H1 (cell line): ENCODE results near the gene ARHGAP23. TPM values are rescaled to one million over a fixed set of nuclear protein-coding genes. Genes with fewer than 3 reads are reported as not detected.
A peak's percentile ranks its signal among the peaks of the same experiment; 100 is the strongest.

Experiments used
- CTCF ChIA-PET: fragments of 300-600 bp; sonication (Branson Sonifier 250); formaldehyde crosslinking; loops from one replicate; lab custom pipeline; 2021; ENCODE audit not compliant: partially characterized antibody; lab: Charles Lee
- POLR2A ChIA-PET: fragments of 300-600 bp; sonication (Branson Sonifier 250); formaldehyde crosslinking; loops from one replicate; lab custom pipeline; 2021; ENCODE audit warnings: inconsistent platforms; ENCODE audit not compliant: partially characterized antibody; lab: Charles Lee
- DNase-seq, 2 experiments: peaks; one replicate each; pipeline versions ENCODE4 v3.0.0 to v3.0.0-alpha.2; 2010 to 2022; ENCODE audit warnings: low spot score in 2 of 2, low read depth in 1 of 2, mixed read lengths in 1 of 2
- FAIRE-seq: peaks from 2 replicates; lab custom pipeline; 2011; peaks lifted over from hg19 to GRCh38; lab: Jason Lieb, UNC
- H2AFZ ChIP-seq: 2 replicates; pipeline ENCODE4 v1.8.1; 2012; ENCODE audit warnings: low read length, inconsistent platforms
- H2AK5ac ChIP-seq: 2 replicates; pipeline ENCODE4 v1.6.1; 2013; ENCODE audit warnings: low read depth, low read length
- H2BK120ac ChIP-seq: replicated peaks from 2 replicates; pipeline ENCODE3; 2013; ENCODE audit warnings: low read depth, low read length, inconsistent platforms
- H2BK12ac ChIP-seq: 2 replicates; pipeline ENCODE4 v1.6.1; 2013; ENCODE audit warnings: low read depth, low read length
- H2BK15ac ChIP-seq: 2 replicates; pipeline ENCODE4 v1.6.1; 2013; ENCODE audit warnings: low read length
- H2BK20ac ChIP-seq: 2 replicates; pipeline ENCODE4 v1.6.1; 2013; ENCODE audit warnings: low read length
- H2BK5ac ChIP-seq: 2 replicates; pipeline ENCODE4 v1.6.1; 2013; ENCODE audit warnings: low read depth, low read length
- H3K14ac ChIP-seq: 2 replicates; pipeline ENCODE4 v1.6.1; 2013; ENCODE audit warnings: inconsistent platforms; ENCODE audit not compliant: insufficient read length
- H3K18ac ChIP-seq: 2 replicates; pipeline ENCODE4 v1.6.1; 2013; ENCODE audit warnings: low read length; ENCODE audit errors: extremely low read depth
- H3K23ac ChIP-seq: 2 replicates; pipeline ENCODE4 v1.6.1; 2013; ENCODE audit warnings: inconsistent platforms; ENCODE audit not compliant: insufficient read length
- H3K23me2 ChIP-seq: 2 replicates; pipeline ENCODE4 v1.6.1; 2013; ENCODE audit warnings: low read depth, low read length
- H3K27ac ChIP-seq: 2 replicates; pipeline ENCODE4 v1.6.1; 2011; ENCODE audit warnings: low read depth, low read length, inconsistent platforms
- H3K27me3 ChIP-seq, 4 experiments: replicated peaks in 1 of 4; 1 replicate in 1 of 4; 2 replicates in 3 of 4; pipeline versions ENCODE4 v1.6.1 to v1.8.1; 2011 to 2013; ENCODE audit warnings: low read length in 3 of 4, mild to moderate bottlenecking in 3 of 4, inconsistent platforms in 2 of 4, mixed read lengths in 2 of 4, moderate library complexity in 1 of 4; ENCODE audit not compliant: control insufficient read depth in 3 of 4, insufficient read depth in 3 of 4; ENCODE audit errors: extremely low read depth in 1 of 4
- H3K36me3 ChIP-seq, 4 experiments: 2 replicates each; pipeline versions ENCODE4 v1.6.1 to v1.8.1; 2011 to 2013; ENCODE audit warnings: mild to moderate bottlenecking in 4 of 4, low read length in 3 of 4, moderate library complexity in 2 of 4, control low read depth in 1 of 4, inconsistent platforms in 1 of 4; ENCODE audit not compliant: insufficient read depth in 4 of 4, control insufficient read depth in 2 of 4
- H3K4ac ChIP-seq: replicated peaks from 2 replicates; pipeline ENCODE3; 2013; ENCODE audit warnings: low read length, low read depth, mixed read lengths, inconsistent platforms; ENCODE audit not compliant: insufficient read length
- H3K4me1 ChIP-seq, 4 experiments: replicated peaks in 1 of 4; 1 replicate in 1 of 4; 2 replicates in 3 of 4; pipeline versions ENCODE4 v1.6.1 to v1.8.1; 2011 to 2013; ENCODE audit warnings: low read length in 3 of 4, inconsistent platforms in 2 of 4, mixed read lengths in 1 of 4; ENCODE audit not compliant: insufficient read depth in 4 of 4, control insufficient read depth in 3 of 4
- H3K4me2 ChIP-seq, 2 experiments: 2 replicates each; pipeline versions ENCODE4 v1.6.1 to v1.8.1; 2011 to 2013; ENCODE audit warnings: low read depth in 2 of 2, low read length in 2 of 2, control low read depth in 1 of 2, inconsistent platforms in 1 of 2, mild to moderate bottlenecking in 1 of 2; ENCODE audit not compliant: insufficient read depth in 1 of 2
- H3K4me3 ChIP-seq, 4 experiments: fragments of 200-600, 300-600 bp in 1 of 4; sonication (generic), shearing (Covaris generic), sonication (Bioruptor Twin) in 1 of 4; 2 replicates each; pipeline versions ENCODE4 v1.5.1 to v1.8.1; 2011 to 2016; ENCODE audit warnings: low read length in 4 of 4, low read depth in 3 of 4, control low read depth in 2 of 4, inconsistent platforms in 2 of 4, mild to moderate bottlenecking in 2 of 4, mixed read lengths in 1 of 4, moderate library complexity in 1 of 4; ENCODE audit not compliant: insufficient read depth in 2 of 4; ENCODE audit errors: extremely low read depth in 1 of 4
- H3K56ac ChIP-seq: replicated peaks from 2 replicates; pipeline ENCODE3; 2013; ENCODE audit warnings: low read depth, mild to moderate bottlenecking, mixed read lengths, low read length, inconsistent platforms; ENCODE audit not compliant: insufficient read length
- H3K79me1 ChIP-seq: 2 replicates; pipeline ENCODE4 v1.6.1; 2013; ENCODE audit warnings: low read depth, low read length, control low read depth
- H3K79me2 ChIP-seq, 2 experiments: 2 replicates each; pipeline versions ENCODE4 v1.6.1 to v1.8.1; 2012 to 2013; ENCODE audit warnings: low read length in 2 of 2, mild to moderate bottlenecking in 2 of 2, inconsistent platforms in 1 of 2; ENCODE audit not compliant: insufficient read depth in 2 of 2, control insufficient read depth in 1 of 2
- H3K9ac ChIP-seq, 4 experiments: replicated peaks in 1 of 4; 1 replicate in 1 of 4; 2 replicates in 3 of 4; pipeline versions ENCODE4 v1.6.1 to v1.8.1; 2011 to 2013; ENCODE audit warnings: low read depth in 3 of 4, low read length in 3 of 4, control low read depth in 2 of 4, mild to moderate bottlenecking in 2 of 4, moderate library complexity in 2 of 4, inconsistent platforms in 1 of 4; ENCODE audit errors: extremely low read depth in 1 of 4
- H3K9me3 ChIP-seq, 2 experiments: 2 replicates each; pipeline versions ENCODE4 v1.6.1 to v1.8.1; 2012 to 2013; ENCODE audit warnings: mild to moderate bottlenecking in 2 of 2, moderate library complexity in 2 of 2, control low read depth in 1 of 2, inconsistent platforms in 1 of 2, low read depth in 1 of 2, low read length in 1 of 2, mixed read lengths in 1 of 2; ENCODE audit not compliant: insufficient read depth in 2 of 2
- H4K20me1 ChIP-seq, 2 experiments: replicated peaks in 1 of 2; 2 replicates each; pipeline versions ENCODE3 to v1.8.1; 2011 to 2013; ENCODE audit warnings: inconsistent platforms in 2 of 2, low read length in 2 of 2, mild to moderate bottlenecking in 1 of 2; ENCODE audit not compliant: insufficient read depth in 2 of 2, control insufficient read depth in 1 of 2
- H4K5ac ChIP-seq: 2 replicates; pipeline ENCODE4 v1.6.1; 2013; ENCODE audit warnings: low read length, low read depth, mixed read lengths, inconsistent platforms; ENCODE audit not compliant: insufficient read length
- H4K8ac ChIP-seq: 2 replicates; pipeline ENCODE4 v1.8.0; 2013; ENCODE audit warnings: mild to moderate bottlenecking, moderate library complexity, low read length, inconsistent platforms; ENCODE audit not compliant: insufficient read depth; ENCODE audit errors: extremely low read depth
- H4K91ac ChIP-seq: replicated peaks from 2 replicates; pipeline ENCODE3; 2013; ENCODE audit warnings: low read length, mixed read lengths, inconsistent platforms; ENCODE audit not compliant: insufficient read length
- CHD1 ChIP-seq: IDR thresholded peaks from 2 replicates; pipeline ENCODE4 v1.6.1; 2012; ENCODE audit warnings: low read depth, low read length, improper control_type of control experiment
- CREB1 ChIP-seq: IDR thresholded peaks from 2 replicates; pipeline ENCODE4 v1.6.1; 2012; ENCODE audit warnings: inconsistent platforms
- CTBP2 ChIP-seq: IDR thresholded peaks from 2 replicates; pipeline ENCODE4 v1.7.0; 2011; ENCODE audit warnings: borderline replicate concordance, mild to moderate bottlenecking, moderate library complexity, mixed read lengths, low read length; ENCODE audit not compliant: insufficient read depth, insufficient read length
- EGR1 ChIP-seq: IDR thresholded peaks from 2 replicates; pipeline ENCODE4 v1.6.1; 2011; ENCODE audit warnings: low read depth, low read length, borderline replicate concordance
- FOSL1 ChIP-seq: IDR thresholded peaks from 2 replicates; pipeline ENCODE4 v1.6.1; 2011; ENCODE audit warnings: mild to moderate bottlenecking, low read depth, low read length, moderate library complexity; ENCODE audit not compliant: insufficient read depth
- GABPA ChIP-seq: IDR thresholded peaks from 2 replicates; pipeline ENCODE4 v1.6.1; 2011; ENCODE audit warnings: mild to moderate bottlenecking, low read length, moderate library complexity, borderline replicate concordance; ENCODE audit not compliant: insufficient read depth
- HDAC2 ChIP-seq, 2 experiments: fragments of 300-600 bp in 1 of 2; sonication (generic) in 1 of 2; IDR thresholded peaks; 2 replicates each; pipeline ENCODE4 v1.6.1; 2011 to 2012; ENCODE audit warnings: low read depth in 2 of 2, low read length in 2 of 2, mild to moderate bottlenecking in 2 of 2, moderate library complexity in 2 of 2, borderline replicate concordance in 1 of 2, inconsistent platforms in 1 of 2
- PHF8 ChIP-seq: fragments of 200-600 bp; sonication (generic); conservative IDR thresholded peaks from 2 replicates; pipeline ENCODE4 v1.7.1; 2012; ENCODE audit warnings: low read depth, mild to moderate bottlenecking, inconsistent platforms, low read length, moderate library complexity
- SP2 ChIP-seq: IDR thresholded peaks from 2 replicates; pipeline ENCODE4 v1.6.1; 2012; ENCODE audit warnings: mild to moderate bottlenecking, low read length, inconsistent platforms
- SRF ChIP-seq: IDR thresholded peaks from 2 replicates; pipeline ENCODE4 v1.6.1; 2011; ENCODE audit warnings: mild to moderate bottlenecking, low read depth, low read length, moderate library complexity
- ZNF274 ChIP-seq: IDR thresholded peaks from 2 replicates; pipeline ENCODE4 v1.7.0; 2012; ENCODE audit warnings: low read length, borderline replicate concordance; ENCODE audit errors: extremely low read depth
- WGBS, 2 experiments: shearing (Covaris generic) in 1 of 2; methylation state at CpG; one replicate each; pipeline versions ENCODE4 v1.1.6 to v1.1.7; 2013 to 2015; ENCODE audit warnings: low lambda C conversion rate in 2 of 2, mixed read lengths in 2 of 2, inconsistent platforms in 1 of 2, low coverage in 1 of 2, missing lambda C conversion rate in 1 of 2; ENCODE audit not compliant: insufficient replicate concordance in 2 of 2, insufficient coverage in 1 of 2, insufficient read length in 1 of 2; ENCODE audit errors: extremely low coverage in 1 of 2, missing lambda C conversion rate in 1 of 2; 5-methylcytosine and 5-hydroxymethylcytosine counted together
- polyA plus RNA-seq, 7 experiments: library from polyadenylated mRNA; depleted of rRNA in 3 of 7; stranded (reverse) in 5 of 7; unstranded in 2 of 7; fragments of >200 nt in 5 of 7; fragments of 200-250 nt in 2 of 7; gene quantifications; 1 replicate in 5 of 7; 2 replicates in 1 of 7; 4 replicates in 1 of 7; pipeline versions ENCODE4 v1.2.1 to v1.2.3, GENCODE V29; 2011 to 2013; ENCODE audit warnings: missing spikeins in 2 of 7, mixed read lengths in 2 of 7
- total RNA-seq: library from RNA; stranded (reverse); fragmentation: NEBNext Ultra II Directional; extraction: Animal tissue kit (Norgen Biotek cat#: 25700); gene quantifications from 2 replicates; pipeline ENCODE4 v1.2.1, GENCODE V29; 2021

Gene ARHGAP23
- total and polyA plus RNA-seq, 2 of the 8 experiments (the other 6 are each of a cell fraction or from before 2014, with no cell fraction given), result 16.3 to 107 TPM

GRCh38 chr17:38454532-38454931 lies 26.3 kb downstream of the ARHGAP23 start:
- H3K56ac ChIP-seq, result no peak overlapping the region
- peak overlapping the region; percentile 14; the same call in 1 of the 2 replicates for H2BK15ac ChIP-seq
- peak overlapping the region; percentile 39 to 57 (median 42); a peak in 6 of 8 replicates for H3K4me3 ChIP-seq
- H2AFZ ChIP-seq, result no peak overlapping the region
- H3K27me3 ChIP-seq, result no peaks in the 10 kb centered on the region
- DNase-seq (no peak), FAIRE-seq (no peak)
- H3K18ac ChIP-seq, result peak overlapping the region; percentile 89
- H3K9me3 ChIP-seq, result no peaks in the 10 kb centered on the region
- POLR2A ChIA-PET, result interaction anchor here (0.7 to 3.3 kb wide), 6 partner anchors 10 to 33 kb away, joined by 3 to 27 read pairs (median 10); no protein-coding TSS in a partner anchor
- no peak overlapping the region for H3K23ac ChIP-seq
- H3K79me2 ChIP-seq, result peaks cover 10 to 74% of the 10 kb centered on the region in 2 experiments
- H2BK20ac ChIP-seq, result peak overlapping the region; percentile 96; the same call in 1 of the 2 replicates
- H3K79me1 ChIP-seq, result peaks cover 34% of the 10 kb centered on the region
- H2BK5ac ChIP-seq, result peak overlapping the region; percentile 94; the same call in 1 of the 2 replicates
- CTCF ChIA-PET, result interaction anchor here (0.6 to 10.5 kb wide), 10 partner anchors 11 to 107 kb away, joined by 4 to 167 read pairs (median 8); partner anchors contain the start of gene ARHGAP23
- H4K5ac ChIP-seq, result peak overlapping the region; percentile 55
- H3K14ac ChIP-seq, result no peak overlapping the region
- peak overlapping the region; percentile 33; the same call in 1 of the 2 replicates for H2BK12ac ChIP-seq
- H3K4me1 ChIP-seq, result peaks cover 29 to 61% (median 50%) of the 10 kb centered on the region in 4 experiments
- peak overlapping the region; percentile 76 for H4K8ac ChIP-seq
- H3K4me2 ChIP-seq, result peak overlapping the region; percentile 67 to 93
- H3K4ac ChIP-seq, result peak overlapping the region; percentile 92
- peaks cover 17% of the 10 kb centered on the region for H3K23me2 ChIP-seq
- peak overlapping the region; percentile 97; the same call in 1 of the 2 replicates for H2AK5ac ChIP-seq
- peaks cover 2 to 13% (median 8%) of the 10 kb centered on the region in 4 experiments; a peak in 7 of 8 replicates for H3K36me3 ChIP-seq
- H4K91ac ChIP-seq, result peak overlapping the region; percentile 95
- WGBS, 2 experiments, result 53% methylated on average over 12 of the region's 12 CpGs; no CpG with 5 or more reads in 1 of the 2 experiments
- no peak overlapping the region; a peak in 3 of 7 replicates for H3K9ac ChIP-seq
- peaks cover 4 to 9% of the 10 kb centered on the region in 2 experiments for H4K20me1 ChIP-seq
- H3K27ac ChIP-seq, result no peak overlapping the region; the same call in 1 of the 2 replicates
- peak overlapping the region; percentile 13 for H2BK120ac ChIP-seq
- no peak for TF ChIP-seq CTBP2
- no peak for TF ChIP-seq CREB1
- TF ChIP-seq ZNF274, result no peak
- TF ChIP-seq SP2, result no peak
- no peak for TF ChIP-seq GABPA
- no peak for TF ChIP-seq FOSL1
- TF ChIP-seq HDAC2 (IDR thresholded peaks at IDR 0.05; ENCODE audit: borderline replicate concordance in 1 of 2, low read depth in 2 of 2, low read length in 2 of 2), result no peak
- TF ChIP-seq PHF8, result no peak
- no peak for TF ChIP-seq CHD1
- TF ChIP-seq EGR1, result no peak
- TF ChIP-seq SRF, result no peak
